Endothelial cell of umbilical vein (primary cell): ENCODE measurements around the gene UBAP1. TPM values are rescaled to one million over a fixed set of nuclear protein-coding genes. Genes with fewer than 3 reads are reported as not detected.
"Not testable (repeated sequence)": the region's sequence is repeated elsewhere in the genome, so short reads cannot be mapped to it uniquely, and the experiment has no call there.

ENCODE experiments used
- BruUV-seq: library from RNA; stranded (reverse); fragments of 400-500 nt; replicated peaks from 2 replicates; lab custom pipeline; 2021; lab: Mats Ljungman, UMichigan
- CTCF ChIA-PET: fragments of 300-600, 350-600 bp; sonication (Branson Sonifier 250); formaldehyde crosslinking; loops from one replicate; lab custom pipeline; 2021; ENCODE audit warnings: antibody characterized with exemption, inconsistent platforms; lab: Charles Lee
- POLR2A ChIA-PET: fragments of 300-600, 350-600 bp; sonication (Branson Sonifier 250); formaldehyde crosslinking; loops from one replicate; lab custom pipeline; 2021; ENCODE audit warnings: antibody characterized with exemption, inconsistent platforms; lab: Charles Lee
- DNase-seq: peaks from one replicate; pipeline ENCODE4 v3.0.0-alpha.2; 2011; ENCODE audit warnings: low read depth, low spot score
- FAIRE-seq: peaks from 2 replicates; lab custom pipeline; 2011; peaks lifted over from hg19 to GRCh38; lab: Jason Lieb, UNC
- H2AFZ ChIP-seq: 2 replicates; pipeline ENCODE4 v1.6.0; 2012; ENCODE audit warnings: low read depth, low read length, control low read depth, inconsistent platforms
- H3K27ac ChIP-seq: 2 replicates; pipeline ENCODE4 v1.5.1; 2011; ENCODE audit warnings: low read depth, mild to moderate bottlenecking, control low read depth, low read length, moderate library complexity; ENCODE audit not compliant: insufficient read depth
- H3K27me3 ChIP-seq, 2 experiments: 2 replicates each; pipeline versions ENCODE4 v1.6.0 to v1.6.1; 2011; ENCODE audit warnings: low read length in 2 of 2, mixed read lengths in 1 of 2; ENCODE audit not compliant: control insufficient read depth in 2 of 2, insufficient read depth in 2 of 2
- H3K36me3 ChIP-seq, 2 experiments: 2 replicates in 1 of 2; 3 replicates in 1 of 2; pipeline ENCODE4 v1.5.1; 2011; ENCODE audit warnings: low read length in 2 of 2, mild to moderate bottlenecking in 1 of 2, moderate library complexity in 1 of 2; ENCODE audit not compliant: control insufficient read depth in 2 of 2, insufficient read depth in 2 of 2; ENCODE audit errors: extremely low read depth in 1 of 2
- H3K4me1 ChIP-seq: 3 replicates; pipeline ENCODE4 v1.5.1; 2011; ENCODE audit warnings: mild to moderate bottlenecking, low read length; ENCODE audit not compliant: control insufficient read depth, insufficient read depth; ENCODE audit errors: extremely low read depth
- H3K4me2 ChIP-seq: 2 replicates; pipeline ENCODE4 v1.6.1; 2011; ENCODE audit warnings: low read length, control low read depth, mixed read lengths; ENCODE audit not compliant: insufficient read depth
- H3K4me3 ChIP-seq, 3 experiments: fragments of 200-600 bp in 1 of 3; sonication (generic), shearing (Covaris generic) in 1 of 3; replicated peaks in 1 of 3; 2 replicates each; pipeline ENCODE4 v1.5.1; 2011 to 2016; ENCODE audit warnings: control low read depth in 3 of 3, low read length in 3 of 3, mild to moderate bottlenecking in 2 of 3, inconsistent platforms in 1 of 3, low read depth in 1 of 3, moderate library complexity in 1 of 3; ENCODE audit not compliant: insufficient read depth in 1 of 3
- H3K79me2 ChIP-seq: 2 replicates; pipeline ENCODE4 v1.6.0; 2012; ENCODE audit warnings: low read length, inconsistent platforms; ENCODE audit not compliant: control insufficient read depth, insufficient read depth
- H3K9ac ChIP-seq: replicated peaks from 2 replicates; pipeline ENCODE3; 2011; ENCODE audit warnings: low read length, control low read depth; ENCODE audit not compliant: insufficient read depth; ENCODE audit errors: extremely low read depth
- H3K9me1 ChIP-seq: replicated peaks from 3 replicates; pipeline ENCODE4 v1.6.0; 2011; ENCODE audit warnings: mild to moderate bottlenecking, low read length; ENCODE audit not compliant: control insufficient read depth, insufficient read depth; ENCODE audit errors: extremely low read depth
- H3K9me3 ChIP-seq: replicated peaks from 2 replicates; pipeline ENCODE4 v1.5.1; 2012; ENCODE audit warnings: low read length, inconsistent platforms; ENCODE audit not compliant: control insufficient read depth, insufficient read depth
- H4K20me1 ChIP-seq: replicated peaks from 2 replicates; pipeline ENCODE3; 2011; ENCODE audit warnings: mild to moderate bottlenecking, low read length; ENCODE audit not compliant: control insufficient read depth, insufficient read depth; ENCODE audit errors: extremely low read depth
- GATA2 ChIP-seq: IDR thresholded peaks from 2 replicates; pipeline ENCODE4 v1.7.0; 2011; ENCODE audit warnings: low read depth, mild to moderate bottlenecking, moderate library complexity, mixed read lengths, low read length; ENCODE audit not compliant: insufficient read length, insufficient read depth
- dilution Hi-C: fragments of 300-500 bp; cut with MboI; formaldehyde crosslinking; loops from one replicate; pipeline ENCODE4 v1.15.0; 2019; ENCODE audit warnings: low sequenced_read_pairs; ENCODE audit not compliant: extremely low pct_ligation_motif_present
- intact Hi-C: fragments of 100-400 bp; cut with micrococcal nuclease; formaldehyde crosslinking; loops from one replicate; pipeline ENCODE4 v1.10.0; 2022
- polyA plus RNA-seq, 4 experiments: library from polyadenylated mRNA; depleted of rRNA in 3 of 4; stranded (reverse) in 3 of 4; unstranded in 1 of 4; fragments of >200 nt; gene quantifications; 2 replicates each; pipeline versions ENCODE4 v1.2.1 to v1.2.3, GENCODE V29; 2011 to 2012; ENCODE audit warnings: missing spikeins in 1 of 4
- total RNA-seq: library from RNA; stranded (reverse); gene quantifications from 2 replicates; pipeline ENCODE4 v1.2.3, GENCODE V29; 2021
- TF ChIP-seq, protein P1 (sequence below), 2 donors: IDR thresholded peaks; 1 replicate in 1 of 2; 2 replicates in 1 of 2; pipeline ENCODE4 v1.5.1; 2011; ENCODE audit warnings: low read length in 2 of 2, mild to moderate bottlenecking in 2 of 2, moderate library complexity in 2 of 2, control low read depth in 1 of 2, inconsistent platforms in 1 of 2, low read depth in 1 of 2; ENCODE audit not compliant: insufficient read depth in 1 of 2; ENCODE audit errors: extremely low read depth in 1 of 2

UBAP1 gene
- total and polyA plus RNA-seq, 2 donors (not counting 3 experiments of a cell fraction or from before 2014, with no cell fraction given) = 38.8 TPM

DNA sequence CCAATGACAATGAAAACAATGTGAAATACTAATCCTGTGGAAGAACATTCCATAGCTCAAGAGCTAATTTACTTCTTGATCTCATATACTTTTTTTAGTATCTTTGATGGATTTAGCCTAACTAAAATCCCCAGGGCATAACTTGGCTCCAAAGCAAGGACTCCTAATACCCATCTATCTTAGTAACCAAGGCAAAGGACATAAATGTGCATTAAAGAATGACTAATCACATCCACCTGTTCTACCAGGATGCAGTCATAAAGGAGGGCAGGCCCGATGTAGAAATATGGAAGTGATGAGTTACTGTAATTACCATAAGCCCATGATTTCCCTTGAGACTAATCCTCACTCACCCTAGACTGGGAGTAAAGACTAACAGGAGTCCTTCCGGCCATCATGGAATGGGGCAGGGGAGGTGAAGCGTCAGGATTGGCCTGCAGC, 93.3 kb downstream of the UBAP1 start:
- no peak overlapping the region for H3K4me3 ChIP-seq
- no peaks in the 10 kb centered on the region for H3K9me3 ChIP-seq
- no peaks in the 10 kb centered on the region for H3K36me3 ChIP-seq
- dilution Hi-C loops = no loop called here
- no peaks in the 10 kb centered on the region for H4K20me1 ChIP-seq
- TF ChIP-seq, protein P1, sequence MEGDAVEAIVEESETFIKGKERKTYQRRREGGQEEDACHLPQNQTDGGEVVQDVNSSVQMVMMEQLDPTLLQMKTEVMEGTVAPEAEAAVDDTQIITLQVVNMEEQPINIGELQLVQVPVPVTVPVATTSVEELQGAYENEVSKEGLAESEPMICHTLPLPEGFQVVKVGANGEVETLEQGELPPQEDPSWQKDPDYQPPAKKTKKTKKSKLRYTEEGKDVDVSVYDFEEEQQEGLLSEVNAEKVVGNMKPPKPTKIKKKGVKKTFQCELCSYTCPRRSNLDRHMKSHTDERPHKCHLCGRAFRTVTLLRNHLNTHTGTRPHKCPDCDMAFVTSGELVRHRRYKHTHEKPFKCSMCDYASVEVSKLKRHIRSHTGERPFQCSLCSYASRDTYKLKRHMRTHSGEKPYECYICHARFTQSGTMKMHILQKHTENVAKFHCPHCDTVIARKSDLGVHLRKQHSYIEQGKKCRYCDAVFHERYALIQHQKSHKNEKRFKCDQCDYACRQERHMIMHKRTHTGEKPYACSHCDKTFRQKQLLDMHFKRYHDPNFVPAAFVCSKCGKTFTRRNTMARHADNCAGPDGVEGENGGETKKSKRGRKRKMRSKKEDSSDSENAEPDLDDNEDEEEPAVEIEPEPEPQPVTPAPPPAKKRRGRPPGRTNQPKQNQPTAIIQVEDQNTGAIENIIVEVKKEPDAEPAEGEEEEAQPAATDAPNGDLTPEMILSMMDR (IDR thresholded peaks at IDR 0.05; ENCODE audit: extremely low read depth in 1 of 2, insufficient read depth in 1 of 2, low read depth in 1 of 2, low read length in 2 of 2) = no peak
- TF ChIP-seq GATA2 = no peak
- H3K9ac ChIP-seq = no peak overlapping the region
- ChIA-PET CTCF (no interaction called here), POLR2A (no interaction called here)
- no peak overlapping the region for H2AFZ ChIP-seq
- intact Hi-C loops = no loop called here
- H3K27me3 ChIP-seq = no peaks in the 10 kb centered on the region
- DNase-seq (no peak), FAIRE-seq (no peak)
- H3K9me1 ChIP-seq = no peaks in the 10 kb centered on the region
- no peaks in the 10 kb centered on the region for H3K4me1 ChIP-seq
- H3K4me2 ChIP-seq = no peak overlapping the region
- no peak overlapping the region for H3K27ac ChIP-seq
- H3K79me2 ChIP-seq = no peaks in the 10 kb centered on the region
- BruUV-seq = no TSS peak

GRCh38 chr9:34273588-34273987, 94.7 kb downstream of the UBAP1 start:
- H3K9me3 ChIP-seq, H3K4me1 ChIP-seq, H3K27ac ChIP-seq, H2AFZ ChIP-seq, H3K36me3 ChIP-seq, dilution Hi-C loops, intact Hi-C loops, BruUV-seq, H3K4me3 ChIP-seq, DNase-seq, CTCF ChIA-PET, POLR2A ChIA-PET, H3K9me1 ChIP-seq, H3K79me2 ChIP-seq, H4K20me1 ChIP-seq, H3K9ac ChIP-seq, H3K4me2 ChIP-seq, FAIRE-seq, H3K27me3 ChIP-seq: not testable (repeated sequence)
